Karpas-422 (cell line): ENCODE measurements around the gene PLET1. TPM values are rescaled to one million over a fixed set of nuclear protein-coding genes. Genes with fewer than 3 reads are reported as not detected.

Experiments
- DNase-seq: peaks from one replicate; pipeline ENCODE4 v3.0.0-alpha.2; 2015
- H2AFZ ChIP-seq: fragments of 200-600 bp; sonication (generic); 2 replicates; pipeline ENCODE4 v1.6.1; 2014; ENCODE audit warnings: antibody characterized with exemption, low read length, mixed read lengths
- H3K27ac ChIP-seq: fragments of 200-600 bp; sonication (generic); 2 replicates; pipeline ENCODE4 v1.5.1; 2014; ENCODE audit warnings: mild to moderate bottlenecking, low read length, moderate library complexity
- H3K27me3 ChIP-seq: fragments of 200-600 bp; sonication (generic); 2 replicates; pipeline ENCODE4 v1.6.1; 2014; ENCODE audit warnings: low read length, mixed read lengths
- H3K36me3 ChIP-seq: fragments of 200-600 bp; sonication (generic); 2 replicates; pipeline ENCODE4 v1.6.1; 2014; ENCODE audit warnings: low read length, mixed read lengths; ENCODE audit not compliant: insufficient read depth
- H3K4me1 ChIP-seq: fragments of 200-600 bp; sonication (generic); 2 replicates; pipeline ENCODE4 v1.6.1; 2014; ENCODE audit warnings: mild to moderate bottlenecking, low read length, mixed read lengths
- H3K4me2 ChIP-seq: fragments of 200-600 bp; sonication (generic); 2 replicates; pipeline ENCODE4 v1.6.1; 2014; ENCODE audit warnings: low read length, low read depth, mild to moderate bottlenecking; ENCODE audit not compliant: poor library complexity, severe bottlenecking
- H3K4me3 ChIP-seq: fragments of 200-600 bp; sonication (generic); 2 replicates; pipeline ENCODE4 v1.5.1; 2014; ENCODE audit warnings: mild to moderate bottlenecking, antibody characterized with exemption, low read length, mixed read lengths
- H3K79me2 ChIP-seq: fragments of 200-600 bp; sonication (generic); 2 replicates; pipeline ENCODE4 v1.6.1; 2014; ENCODE audit warnings: mild to moderate bottlenecking, low read length, mixed read lengths
- H3K9ac ChIP-seq: fragments of 200-600 bp; sonication (generic); 2 replicates; pipeline ENCODE4 v1.6.0; 2014; ENCODE audit warnings: low read length
- H3K9me2 ChIP-seq: fragments of 200-600 bp; sonication (generic), shearing (Covaris generic); replicated peaks from 2 replicates; pipeline ENCODE4 v1.6.0; 2014; ENCODE audit warnings: mild to moderate bottlenecking, low read length, moderate library complexity; ENCODE audit not compliant: insufficient read depth
- H3K9me3 ChIP-seq: fragments of 300-700, 200-600 bp; sonication (generic); 2 replicates; pipeline ENCODE4 v1.6.1; 2014; ENCODE audit warnings: low read length, mixed read lengths
- H4K20me1 ChIP-seq: fragments of 200-600 bp; sonication (generic); 2 replicates; pipeline ENCODE4 v1.6.1; 2014; ENCODE audit warnings: mild to moderate bottlenecking, antibody characterized with exemption, low read length, low read depth; ENCODE audit not compliant: insufficient read depth
- total RNA-seq: library from RNA; depleted of rRNA; stranded (reverse); fragments of >200 nt; shearing (Covaris generic); gene quantifications from 2 replicates; pipeline ENCODE4 v1.2.3, GENCODE V29; 2014; ENCODE audit warnings: low replicate concordance

The PLET1 gene
- total RNA-seq, 1 experiment from 2014 or later: not detected

DNA sequence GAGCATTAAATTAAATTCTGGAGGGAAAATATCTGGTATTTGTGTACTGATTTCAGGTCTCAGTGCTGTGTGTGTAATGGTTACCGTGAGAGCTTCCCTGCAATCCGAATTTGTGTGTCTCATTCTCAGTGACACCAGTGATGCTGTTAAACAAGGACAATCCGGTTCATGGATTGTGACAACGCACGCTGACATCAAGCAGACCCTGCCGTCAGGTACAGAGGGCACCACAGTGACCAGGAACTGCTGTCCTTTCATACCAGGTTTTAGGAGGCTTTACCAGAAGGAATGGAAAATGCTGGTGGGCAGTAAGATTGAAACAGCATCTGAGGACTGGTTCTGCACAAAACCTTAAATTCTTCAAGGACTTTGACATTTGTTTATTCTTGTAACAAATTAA lies 30.5 kb upstream of the PLET1 start:
- H3K27ac ChIP-seq: no peak overlapping the region
- no peak overlapping the region for H2AFZ ChIP-seq
- H3K9me2 ChIP-seq: no peaks in the 10 kb centered on the region
- no peak for DNase-seq
- H3K36me3 ChIP-seq: no peaks in the 10 kb centered on the region
- H3K27me3 ChIP-seq: no peaks in the 10 kb centered on the region
- H3K4me1 ChIP-seq: peaks cover 17% of the 10 kb centered on the region
- no peak overlapping the region for H3K9ac ChIP-seq
- H3K4me3 ChIP-seq: no peak overlapping the region
- H3K4me2 ChIP-seq: no peak overlapping the region
- no peaks in the 10 kb centered on the region for H3K79me2 ChIP-seq
- H3K9me3 ChIP-seq: no peaks in the 10 kb centered on the region
- H4K20me1 ChIP-seq: no peaks in the 10 kb centered on the region

DNA sequence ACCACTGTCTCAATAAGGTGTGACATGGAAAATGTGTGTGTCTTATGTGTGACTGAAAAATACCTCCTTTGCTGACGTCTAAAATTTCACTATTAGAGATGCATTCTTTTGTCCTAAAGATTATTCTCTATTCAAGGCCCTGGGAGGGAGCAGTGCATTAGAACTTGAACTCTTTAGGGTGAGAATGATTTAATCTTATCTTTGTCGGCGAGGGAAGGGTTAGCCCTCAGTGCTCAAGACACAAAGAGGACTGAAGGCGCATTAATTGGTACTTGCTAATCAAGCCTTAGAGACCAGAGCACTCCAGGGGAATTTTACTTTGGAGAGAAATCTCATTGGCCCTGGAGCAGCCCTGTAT lies 29.8 kb upstream of the PLET1 start:
- no peak overlapping the region for H3K27ac ChIP-seq
- no peaks in the 10 kb centered on the region for H4K20me1 ChIP-seq
- H2AFZ ChIP-seq: 0 out of 2 replicates have a peak overlapping the region, but pooled peaks have one; percentile 36
- peak overlapping the region; percentile 61 for H3K4me2 ChIP-seq
- no peaks in the 10 kb centered on the region for H3K27me3 ChIP-seq
- H3K79me2 ChIP-seq: no peaks in the 10 kb centered on the region
- no peaks in the 10 kb centered on the region for H3K36me3 ChIP-seq
- peaks cover 17% of the 10 kb centered on the region for H3K4me1 ChIP-seq
- no peak for DNase-seq
- H3K9me3 ChIP-seq: no peaks in the 10 kb centered on the region
- no peaks in the 10 kb centered on the region for H3K9me2 ChIP-seq
- H3K9ac ChIP-seq: no peak overlapping the region
- peak overlapping the region; percentile 61; the same call in 1 of the 2 replicates for H3K4me3 ChIP-seq

DNA sequence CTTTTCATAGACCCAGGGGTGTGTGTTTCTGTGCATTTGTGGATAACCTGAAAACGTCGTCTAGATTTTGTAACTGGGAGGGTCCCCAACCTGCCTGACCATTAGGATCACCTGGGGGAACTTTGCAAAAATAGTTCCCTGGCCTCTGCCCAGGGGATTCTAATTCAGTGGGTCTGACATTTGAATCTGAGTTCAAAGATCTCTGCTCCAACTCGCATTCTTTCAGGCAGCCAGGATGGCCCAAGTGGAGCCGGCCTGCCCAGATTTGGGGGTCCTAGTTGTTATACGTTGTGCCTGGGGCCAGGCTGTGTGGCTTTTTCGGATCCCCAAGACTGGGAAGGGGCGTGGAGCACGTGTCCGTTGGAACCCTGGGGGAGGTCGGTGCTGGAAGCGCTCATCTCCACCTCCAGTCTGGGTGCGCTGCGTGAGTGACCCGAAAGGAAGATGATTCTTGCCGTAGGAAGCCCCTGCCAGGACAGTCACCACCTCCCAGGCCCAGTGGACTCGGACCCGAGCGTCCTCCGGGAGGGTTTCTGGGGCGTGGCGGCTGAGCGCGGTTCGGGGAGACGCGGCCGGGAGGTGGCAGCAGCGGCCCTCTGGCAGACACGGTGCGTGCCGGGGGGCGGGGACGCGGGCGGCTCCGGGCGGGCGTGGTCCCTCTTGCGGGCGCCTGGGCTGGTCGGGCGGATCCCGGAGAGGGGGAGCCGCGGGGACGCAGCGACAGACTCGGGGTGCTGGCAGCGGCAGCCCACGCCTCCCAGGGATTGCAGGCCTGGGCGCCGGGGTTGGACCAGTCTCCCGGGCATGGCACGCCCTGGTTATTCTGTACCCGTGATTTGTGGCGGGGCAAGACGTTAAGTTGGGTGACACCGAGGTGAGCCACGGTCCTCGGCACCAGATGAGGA lies 29.2 kb upstream of the PLET1 start:
- Histone ChIP-seq H2AFZ (0 out of 2 replicates have a peak overlapping the region, but pooled peaks have one; percentile 36), H3K27ac (no peak overlapping the region), H4K20me1 (no peaks in the 10 kb centered on the region)

DNA sequence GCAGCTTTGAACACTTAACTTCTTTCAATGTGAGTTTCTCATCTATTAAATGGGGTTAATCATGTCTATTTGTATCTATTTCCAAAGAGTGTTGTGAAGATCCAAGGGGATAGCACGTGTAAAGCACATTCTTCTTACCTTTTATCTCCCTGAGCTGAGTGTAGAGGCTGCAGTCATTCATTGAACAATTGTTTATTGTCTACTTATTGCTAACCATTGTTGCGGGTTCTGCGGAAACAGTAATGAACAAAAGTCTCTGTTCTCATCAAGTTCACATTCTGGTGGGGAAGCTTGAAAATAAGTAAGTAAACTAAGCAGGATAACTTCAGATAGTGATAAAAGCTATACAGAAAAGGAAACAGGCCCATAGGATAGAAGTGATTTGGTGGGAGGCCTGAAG lies 27.4 kb upstream of the PLET1 start:
- H3K9me2 ChIP-seq: no peaks in the 10 kb centered on the region
- DNase-seq: no peak
- no peak overlapping the region for H3K4me3 ChIP-seq
- H3K4me2 ChIP-seq: no peak overlapping the region
- no peaks in the 10 kb centered on the region for H3K36me3 ChIP-seq
- no peaks in the 10 kb centered on the region for H3K79me2 ChIP-seq
- peaks cover 15% of the 10 kb centered on the region for H3K4me1 ChIP-seq
- H3K9me3 ChIP-seq: no peaks in the 10 kb centered on the region
- no peak overlapping the region for H2AFZ ChIP-seq
- H3K27me3 ChIP-seq: no peaks in the 10 kb centered on the region
- H3K9ac ChIP-seq: no peak overlapping the region
- H3K27ac ChIP-seq: no peak overlapping the region
- no peaks in the 10 kb centered on the region for H4K20me1 ChIP-seq

More for the DNA sequence above, 29.2 kb upstream of the PLET1 start:
- Histone ChIP-seq H3K36me3 (no peaks in the 10 kb centered on the region), H3K9me3 (no peaks in the 10 kb centered on the region), H3K9me2 (no peaks in the 10 kb centered on the region), H3K4me1 (peaks cover 17% of the 10 kb centered on the region), H3K79me2 (no peaks in the 10 kb centered on the region), H3K27me3 (no peaks in the 10 kb centered on the region), H3K4me3 (peak overlapping the region; percentile 61; the same call in 1 of the 2 replicates), H3K4me2 (peak overlapping the region; percentile 61), H3K9ac (peak overlapping the region; percentile 39; the same call in 1 of the 2 replicates)
- peak; percentile 81 for DNase-seq

DNA sequence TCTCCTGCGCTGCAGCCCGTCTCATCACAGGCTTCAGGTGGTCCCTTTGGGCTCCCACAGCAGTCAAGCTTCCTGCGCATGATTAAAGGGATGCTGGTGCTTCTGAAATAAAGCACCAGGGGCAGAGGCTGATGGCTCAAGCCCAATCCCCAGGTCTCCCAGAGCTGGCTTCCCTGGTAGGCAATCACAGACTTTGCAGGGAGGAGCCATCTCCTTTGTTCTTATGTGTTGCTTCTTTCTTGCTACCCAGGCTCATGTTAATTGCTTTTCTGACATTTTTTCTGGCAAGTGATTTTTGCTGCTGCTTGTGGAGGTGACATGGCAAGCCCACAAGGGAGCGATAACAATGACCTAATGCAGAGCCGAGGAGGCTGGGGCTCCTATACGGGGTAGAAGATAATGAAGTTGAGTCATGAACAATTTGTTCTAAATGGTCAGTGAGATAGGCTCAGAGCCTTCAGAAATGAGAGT lies 25.2 kb upstream of the PLET1 start:
- Histone ChIP-seq H3K27ac (no peak overlapping the region), H3K4me3 (no peak overlapping the region), H3K9me2 (no peaks in the 10 kb centered on the region), H2AFZ (no peak overlapping the region), H4K20me1 (no peaks in the 10 kb centered on the region), H3K27me3 (no peaks in the 10 kb centered on the region), H3K9ac (no peak overlapping the region), H3K79me2 (no peaks in the 10 kb centered on the region), H3K9me3 (no peaks in the 10 kb centered on the region), H3K36me3 (no peaks in the 10 kb centered on the region), H3K4me1 (peaks cover 8% of the 10 kb centered on the region), H3K4me2 (no peak overlapping the region)
- DNase-seq: no peak

DNA sequence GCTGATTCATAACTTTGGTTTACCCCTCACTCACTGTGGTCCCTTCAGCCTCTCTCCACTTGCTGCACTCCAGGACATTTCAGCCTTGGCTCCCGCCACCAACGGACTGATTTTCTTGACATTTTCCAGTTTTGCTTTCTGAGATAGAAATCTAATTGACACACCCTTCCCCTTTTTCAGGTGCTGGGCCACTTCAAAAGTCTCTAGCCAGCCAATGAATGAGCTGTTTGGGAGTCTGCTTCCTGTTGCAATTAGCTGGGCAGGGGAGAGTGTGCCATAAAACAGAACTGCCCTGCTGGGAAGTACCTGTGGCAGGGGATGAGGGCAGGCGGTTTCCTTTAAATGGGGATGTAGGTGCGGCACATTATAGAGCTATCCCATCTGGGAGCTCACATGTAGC lies 21.1 kb upstream of the PLET1 start:
- no peaks in the 10 kb centered on the region for H3K9me2 ChIP-seq
- no peak overlapping the region for H3K4me2 ChIP-seq
- no peaks in the 10 kb centered on the region for H4K20me1 ChIP-seq
- no peak for DNase-seq
- no peak overlapping the region for H3K9ac ChIP-seq
- H3K4me1 ChIP-seq: peaks cover 4% of the 10 kb centered on the region
- no peaks in the 10 kb centered on the region for H3K36me3 ChIP-seq
- H3K27ac ChIP-seq: no peak overlapping the region
- no peaks in the 10 kb centered on the region for H3K79me2 ChIP-seq
- no peak overlapping the region for H2AFZ ChIP-seq
- no peaks in the 10 kb centered on the region for H3K27me3 ChIP-seq
- H3K4me3 ChIP-seq: no peak overlapping the region
- H3K9me3 ChIP-seq: no peaks in the 10 kb centered on the region

DNA sequence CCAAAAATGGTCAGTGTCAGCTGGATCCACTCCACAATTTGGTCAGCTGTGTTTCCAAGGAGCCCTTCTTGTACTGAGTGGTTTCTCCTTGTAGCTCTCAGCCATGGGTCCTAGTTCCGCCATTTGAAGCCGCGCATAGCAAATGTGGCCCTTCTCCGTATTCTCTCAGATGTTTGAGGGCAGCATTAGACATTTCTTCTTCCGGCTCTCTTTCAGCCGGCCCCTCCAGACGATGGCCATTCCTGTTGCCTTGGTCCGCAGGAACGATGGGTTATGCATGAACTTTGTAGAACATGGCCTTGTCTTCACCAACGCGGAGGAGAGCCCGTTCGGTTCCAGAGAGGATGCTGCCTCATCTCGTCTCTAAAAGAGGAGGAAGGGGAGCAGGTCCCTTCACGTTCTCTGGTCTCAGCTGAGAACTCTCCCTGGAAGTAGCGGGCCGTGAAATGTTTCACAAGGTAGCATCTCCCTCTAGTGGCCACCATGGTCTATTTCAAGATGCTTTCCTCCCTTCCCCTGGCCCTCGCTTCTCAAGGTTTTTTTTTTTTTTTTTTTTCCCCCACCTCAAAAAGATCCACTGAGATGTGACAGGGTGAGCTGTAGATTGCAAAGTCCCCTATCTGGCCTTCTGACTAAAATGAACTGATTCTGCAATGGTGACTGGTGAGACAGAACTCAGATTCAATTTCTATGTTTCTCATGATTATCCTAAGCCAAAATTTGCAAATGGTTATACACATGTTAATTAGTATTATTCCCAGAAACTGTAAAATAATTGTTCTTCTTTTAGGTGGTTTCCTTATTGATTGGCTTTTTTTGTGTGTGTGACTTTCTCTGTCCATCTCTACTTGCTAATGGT lies 19.8 kb upstream of the PLET1 start:
- Histone ChIP-seq H3K9me2 (no peaks in the 10 kb centered on the region), H3K27ac (no peak overlapping the region), H3K4me3 (peak overlapping the region; percentile 65), H2AFZ (peak overlapping the region; percentile 93), H4K20me1 (no peaks in the 10 kb centered on the region), H3K36me3 (no peaks in the 10 kb centered on the region), H3K79me2 (no peaks in the 10 kb centered on the region), H3K27me3 (no peaks in the 10 kb centered on the region), H3K4me2 (peak overlapping the region; percentile 89), H3K9ac (peak overlapping the region; percentile 62), H3K9me3 (no peaks in the 10 kb centered on the region), H3K4me1 (peaks cover 4% of the 10 kb centered on the region)
- peak; percentile 82 for DNase-seq

DNA sequence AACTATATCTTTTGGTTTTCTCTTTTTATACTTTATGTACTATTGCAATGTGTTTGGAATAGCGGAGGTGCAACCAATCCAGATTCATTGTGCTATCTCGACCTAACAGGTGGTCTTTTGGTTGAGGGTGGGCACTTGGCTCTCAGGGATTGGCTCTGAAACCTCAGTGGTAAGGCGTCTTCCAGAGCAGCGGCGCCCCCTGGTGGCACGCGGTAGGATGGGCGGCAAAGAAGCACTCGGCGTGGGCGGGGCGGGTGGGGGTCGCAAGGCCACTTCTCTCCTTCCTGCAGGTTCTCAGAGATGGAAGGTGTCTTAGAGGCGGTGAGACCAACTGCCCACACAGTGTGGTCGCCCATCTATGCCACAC lies 19.2 kb upstream of the PLET1 start:
- H4K20me1 ChIP-seq: no peaks in the 10 kb centered on the region
- no peaks in the 10 kb centered on the region for H3K27me3 ChIP-seq
- no peaks in the 10 kb centered on the region for H3K9me3 ChIP-seq
- peak overlapping the region; percentile 89 for H3K4me2 ChIP-seq
- H3K36me3 ChIP-seq: no peaks in the 10 kb centered on the region
- peak overlapping the region; percentile 93; the same call in 1 of the 2 replicates for H2AFZ ChIP-seq
- DNase-seq: peak; percentile 79
- no peaks in the 10 kb centered on the region for H3K79me2 ChIP-seq
- H3K9me2 ChIP-seq: no peaks in the 10 kb centered on the region
- no peak overlapping the region for H3K27ac ChIP-seq
- H3K4me3 ChIP-seq: peak overlapping the region; percentile 65
- peak overlapping the region; percentile 62 for H3K9ac ChIP-seq
- peaks cover 4% of the 10 kb centered on the region for H3K4me1 ChIP-seq
